Measurements from ENCODE around the gene ZNF618.

DNA sequence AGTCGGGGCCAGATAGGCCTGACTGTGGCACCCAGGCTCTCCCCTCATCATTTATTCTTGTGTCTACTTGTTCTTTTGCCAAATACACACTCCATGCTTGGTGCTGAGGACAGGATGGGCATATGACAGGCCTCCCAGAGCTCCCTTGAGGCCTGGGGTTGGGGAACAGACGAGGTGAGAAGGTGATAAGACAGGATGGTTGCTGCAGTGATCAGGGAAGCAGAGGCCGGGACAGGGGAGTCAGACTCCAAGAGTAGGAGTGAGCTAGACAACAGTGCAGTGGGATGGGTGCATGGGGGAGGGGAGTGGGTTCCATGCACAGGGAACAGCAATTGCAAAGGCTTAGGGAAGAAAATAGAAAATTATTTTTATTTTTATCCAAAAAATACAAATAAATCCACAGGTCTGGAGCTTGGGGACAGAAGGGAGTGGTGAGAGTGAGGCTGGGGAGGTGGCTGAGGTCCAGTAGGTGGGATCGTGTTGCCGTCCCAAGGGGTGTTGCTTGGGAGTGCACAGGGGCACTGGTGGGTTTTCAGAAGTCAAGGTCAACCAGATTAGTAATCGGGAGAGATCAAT is 205.4 kb downstream of the ZNF618 start:
- no peak for TF ChIP-seq POLR2A (IDR thresholded peaks at IDR 0.05)
- no peak for TF ChIP-seq EP300 (IDR thresholded peaks at IDR 0.05)
